ENCODE results near the gene EFCC1.

DNA sequence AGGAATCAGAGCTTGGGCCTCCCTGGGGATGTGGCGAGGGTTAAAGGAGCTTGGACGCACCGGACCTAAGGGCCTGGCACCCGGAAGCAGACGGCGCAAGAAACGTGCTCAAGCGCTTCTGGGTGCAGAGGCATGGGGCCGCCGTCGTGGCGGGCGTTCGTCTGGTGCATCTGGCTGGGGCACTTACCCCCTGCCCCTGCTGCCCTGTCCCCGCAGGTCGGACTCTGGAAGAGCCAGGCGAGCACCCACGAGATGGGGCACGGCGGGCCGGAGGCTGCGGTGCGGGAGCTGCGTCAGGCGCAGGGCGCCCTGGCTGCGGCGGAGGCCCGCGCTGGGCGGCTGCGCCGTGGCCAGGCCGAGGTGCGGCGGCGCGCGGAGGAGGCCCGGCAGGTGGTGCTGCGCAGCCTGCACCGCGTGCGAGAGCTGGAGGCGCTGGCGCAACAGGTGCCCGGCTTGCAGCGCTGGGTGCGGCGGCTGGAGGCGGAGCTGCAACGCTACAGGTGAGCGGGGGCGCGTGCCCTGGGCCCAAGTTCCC lies 2.5 kb downstream of the EFCC1 start:
- TF ChIP-seq, protein P1, sequence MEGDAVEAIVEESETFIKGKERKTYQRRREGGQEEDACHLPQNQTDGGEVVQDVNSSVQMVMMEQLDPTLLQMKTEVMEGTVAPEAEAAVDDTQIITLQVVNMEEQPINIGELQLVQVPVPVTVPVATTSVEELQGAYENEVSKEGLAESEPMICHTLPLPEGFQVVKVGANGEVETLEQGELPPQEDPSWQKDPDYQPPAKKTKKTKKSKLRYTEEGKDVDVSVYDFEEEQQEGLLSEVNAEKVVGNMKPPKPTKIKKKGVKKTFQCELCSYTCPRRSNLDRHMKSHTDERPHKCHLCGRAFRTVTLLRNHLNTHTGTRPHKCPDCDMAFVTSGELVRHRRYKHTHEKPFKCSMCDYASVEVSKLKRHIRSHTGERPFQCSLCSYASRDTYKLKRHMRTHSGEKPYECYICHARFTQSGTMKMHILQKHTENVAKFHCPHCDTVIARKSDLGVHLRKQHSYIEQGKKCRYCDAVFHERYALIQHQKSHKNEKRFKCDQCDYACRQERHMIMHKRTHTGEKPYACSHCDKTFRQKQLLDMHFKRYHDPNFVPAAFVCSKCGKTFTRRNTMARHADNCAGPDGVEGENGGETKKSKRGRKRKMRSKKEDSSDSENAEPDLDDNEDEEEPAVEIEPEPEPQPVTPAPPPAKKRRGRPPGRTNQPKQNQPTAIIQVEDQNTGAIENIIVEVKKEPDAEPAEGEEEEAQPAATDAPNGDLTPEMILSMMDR (IDR thresholded peaks at IDR 0.05; ENCODE audit: low read depth, low read length), result no peak
- TF ChIP-seq EZH2phosphoT487 (IDR thresholded peaks at IDR 0.05; ENCODE audit: low read depth), result no peak
